Measurements from ENCODE around the gene RAB11FIP5.

Gene RAB11FIP5

DNA sequence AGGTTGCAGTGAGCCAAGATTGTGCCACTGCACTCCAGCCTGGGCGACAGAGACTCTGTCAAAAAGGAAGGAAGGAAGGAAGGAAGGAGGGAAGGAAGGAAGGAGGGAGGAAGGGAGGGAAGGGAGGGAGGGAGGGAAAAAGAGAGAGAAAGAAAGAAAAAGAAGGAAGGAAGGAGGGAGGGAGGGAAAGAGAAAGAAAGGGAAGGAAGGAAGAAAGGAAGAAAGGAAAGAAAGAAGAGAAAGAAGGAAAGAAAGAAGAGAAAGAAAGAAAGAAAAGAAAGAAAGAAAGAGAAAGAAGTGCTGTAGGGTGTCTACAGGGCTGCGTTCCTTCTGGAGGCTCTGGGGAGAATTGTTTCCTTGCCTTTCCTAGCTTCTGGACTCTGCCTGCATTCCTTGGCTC, 22.5 kb upstream of the RAB11FIP5 start:
- DNase-seq: no peak
- no peak overlapping the region for H3K4me3 Mint-ChIP-seq
- peaks cover 8% of the 10 kb centered on the region for H3K9me3 Mint-ChIP-seq
- H3K36me3 Mint-ChIP-seq (ENCODE audit: low read depth): no peaks in the 10 kb centered on the region
- no peaks in the 10 kb centered on the region for H3K4me1 Mint-ChIP-seq
- no peak overlapping the region for H3K27ac Mint-ChIP-seq
- TF ChIP-seq, protein P1, sequence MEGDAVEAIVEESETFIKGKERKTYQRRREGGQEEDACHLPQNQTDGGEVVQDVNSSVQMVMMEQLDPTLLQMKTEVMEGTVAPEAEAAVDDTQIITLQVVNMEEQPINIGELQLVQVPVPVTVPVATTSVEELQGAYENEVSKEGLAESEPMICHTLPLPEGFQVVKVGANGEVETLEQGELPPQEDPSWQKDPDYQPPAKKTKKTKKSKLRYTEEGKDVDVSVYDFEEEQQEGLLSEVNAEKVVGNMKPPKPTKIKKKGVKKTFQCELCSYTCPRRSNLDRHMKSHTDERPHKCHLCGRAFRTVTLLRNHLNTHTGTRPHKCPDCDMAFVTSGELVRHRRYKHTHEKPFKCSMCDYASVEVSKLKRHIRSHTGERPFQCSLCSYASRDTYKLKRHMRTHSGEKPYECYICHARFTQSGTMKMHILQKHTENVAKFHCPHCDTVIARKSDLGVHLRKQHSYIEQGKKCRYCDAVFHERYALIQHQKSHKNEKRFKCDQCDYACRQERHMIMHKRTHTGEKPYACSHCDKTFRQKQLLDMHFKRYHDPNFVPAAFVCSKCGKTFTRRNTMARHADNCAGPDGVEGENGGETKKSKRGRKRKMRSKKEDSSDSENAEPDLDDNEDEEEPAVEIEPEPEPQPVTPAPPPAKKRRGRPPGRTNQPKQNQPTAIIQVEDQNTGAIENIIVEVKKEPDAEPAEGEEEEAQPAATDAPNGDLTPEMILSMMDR (IDR thresholded peaks at IDR 0.05): no peak
- peaks cover 25% of the 10 kb centered on the region for H3K27me3 Mint-ChIP-seq (ENCODE audit: low read depth, poor library complexity)

DNA sequence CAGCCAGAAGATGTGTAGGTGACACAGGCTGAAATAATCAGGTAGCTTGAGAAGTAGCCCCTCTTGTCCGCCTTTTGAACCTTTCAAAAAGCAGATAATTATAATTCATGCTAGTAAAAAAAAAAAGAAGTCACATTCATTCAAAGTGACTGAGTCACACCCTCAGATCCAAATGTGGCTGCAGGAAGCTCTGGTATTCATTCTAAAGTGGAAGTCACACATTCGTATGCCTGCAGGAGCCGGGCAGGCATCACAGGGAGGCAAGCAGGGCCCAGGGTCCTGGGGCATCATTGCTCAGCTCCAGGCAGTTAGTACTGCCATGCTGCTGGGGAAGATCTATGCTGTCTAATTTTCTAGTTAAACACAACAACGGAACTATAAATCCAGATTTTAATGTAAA, 21.7 kb upstream of the RAB11FIP5 start:
- Mint-ChIP-seq H3K27me3 (ENCODE audit: low read depth, poor library complexity) (peaks cover 29% of the 10 kb centered on the region), H3K27ac (no peak overlapping the region)

DNA sequence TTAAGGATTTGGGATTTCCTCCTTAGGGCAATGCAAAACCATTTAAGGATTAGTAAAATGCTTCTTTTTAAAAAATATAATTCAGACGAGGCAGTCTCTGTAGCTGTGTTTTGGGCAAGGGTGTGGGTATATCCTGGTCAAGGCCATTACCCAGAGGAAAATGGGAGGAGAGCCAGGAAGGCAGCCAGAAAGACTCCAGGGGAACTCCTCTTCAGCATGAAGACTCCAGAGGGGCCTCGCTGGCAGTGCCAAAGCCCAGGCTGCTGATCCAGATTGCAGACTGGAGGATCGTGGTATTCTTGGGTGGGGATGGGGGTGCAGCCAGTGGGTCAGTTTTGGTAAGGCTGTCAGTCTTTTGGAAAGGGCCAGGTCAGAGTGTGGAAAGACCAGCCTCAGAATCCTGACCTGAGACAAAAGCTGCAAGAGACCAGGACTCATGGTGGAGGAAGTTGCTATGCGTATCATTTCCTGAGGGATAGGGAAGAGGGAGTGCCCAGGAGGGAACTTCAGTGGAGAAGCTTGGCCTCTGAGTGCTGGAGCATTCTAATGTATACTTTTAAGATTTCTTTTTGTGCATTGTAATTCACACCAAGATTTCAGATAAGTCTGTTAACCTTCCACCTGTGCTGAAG, 20.9 kb upstream of the RAB11FIP5 start:
- Mint-ChIP-seq H3K27ac (no peak overlapping the region), H3K4me3 (no peak overlapping the region), H3K36me3 (ENCODE audit: low read depth) (no peaks in the 10 kb centered on the region), H3K27me3 (ENCODE audit: low read depth, poor library complexity) (peaks cover 33% of the 10 kb centered on the region), H3K4me1 (no peaks in the 10 kb centered on the region), H3K9me3 (peaks cover 8% of the 10 kb centered on the region)
- TF ChIP-seq, protein P1 (IDR thresholded peaks at IDR 0.05): no peak
- no peak for DNase-seq

More for the DNA sequence above, 21.7 kb upstream of the RAB11FIP5 start:
- H3K9me3 Mint-ChIP-seq: peaks cover 8% of the 10 kb centered on the region
- no peak overlapping the region for H3K4me3 Mint-ChIP-seq
- DNase-seq: no peak
- TF ChIP-seq, protein P1 (IDR thresholded peaks at IDR 0.05): no peak
- no peaks in the 10 kb centered on the region for H3K36me3 Mint-ChIP-seq (ENCODE audit: low read depth)
- no peaks in the 10 kb centered on the region for H3K4me1 Mint-ChIP-seq

DNA sequence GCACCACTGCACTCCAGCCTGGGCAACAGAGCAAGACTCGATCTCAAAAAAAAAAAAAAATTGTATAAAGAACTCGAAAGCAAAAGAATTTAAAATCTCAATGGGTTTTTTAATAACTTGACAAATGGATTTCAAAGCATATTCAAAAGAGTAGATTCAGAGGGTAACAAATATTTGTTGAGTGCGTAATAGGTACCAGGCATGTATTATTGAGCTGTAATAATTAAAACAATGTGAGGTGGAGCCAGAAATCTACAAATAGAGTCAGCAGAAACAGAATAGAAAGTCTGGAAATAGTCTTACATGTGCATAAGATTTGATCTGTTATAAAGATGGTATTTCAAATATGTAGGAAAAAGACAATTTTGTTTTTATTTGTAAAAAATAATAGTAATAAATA, 19.1 kb upstream of the RAB11FIP5 start:
- DNase-seq: no peak
- H3K4me3 Mint-ChIP-seq: no peak overlapping the region
- no peak overlapping the region for H3K27ac Mint-ChIP-seq
- H3K9me3 Mint-ChIP-seq: no peaks in the 10 kb centered on the region
- no peaks in the 10 kb centered on the region for H3K4me1 Mint-ChIP-seq
- H3K27me3 Mint-ChIP-seq (ENCODE audit: low read depth, poor library complexity): peaks cover 35% of the 10 kb centered on the region
- TF ChIP-seq, protein P1 (IDR thresholded peaks at IDR 0.05): no peak
- H3K36me3 Mint-ChIP-seq (ENCODE audit: low read depth): no peaks in the 10 kb centered on the region

GRCh38 chr2:73130790-73131189, 18.0 kb upstream of the RAB11FIP5 start:
- Mint-ChIP-seq H3K27ac (no peak overlapping the region), H3K36me3 (ENCODE audit: low read depth) (no peaks in the 10 kb centered on the region), H3K9me3 (peaks cover 6% of the 10 kb centered on the region), H3K4me3 (no peak overlapping the region), H3K4me1 (no peaks in the 10 kb centered on the region), H3K27me3 (ENCODE audit: low read depth, poor library complexity) (peaks cover 37% of the 10 kb centered on the region)
- TF ChIP-seq, protein P1 (IDR thresholded peaks at IDR 0.05): no peak
- DNase-seq: no peak

DNA sequence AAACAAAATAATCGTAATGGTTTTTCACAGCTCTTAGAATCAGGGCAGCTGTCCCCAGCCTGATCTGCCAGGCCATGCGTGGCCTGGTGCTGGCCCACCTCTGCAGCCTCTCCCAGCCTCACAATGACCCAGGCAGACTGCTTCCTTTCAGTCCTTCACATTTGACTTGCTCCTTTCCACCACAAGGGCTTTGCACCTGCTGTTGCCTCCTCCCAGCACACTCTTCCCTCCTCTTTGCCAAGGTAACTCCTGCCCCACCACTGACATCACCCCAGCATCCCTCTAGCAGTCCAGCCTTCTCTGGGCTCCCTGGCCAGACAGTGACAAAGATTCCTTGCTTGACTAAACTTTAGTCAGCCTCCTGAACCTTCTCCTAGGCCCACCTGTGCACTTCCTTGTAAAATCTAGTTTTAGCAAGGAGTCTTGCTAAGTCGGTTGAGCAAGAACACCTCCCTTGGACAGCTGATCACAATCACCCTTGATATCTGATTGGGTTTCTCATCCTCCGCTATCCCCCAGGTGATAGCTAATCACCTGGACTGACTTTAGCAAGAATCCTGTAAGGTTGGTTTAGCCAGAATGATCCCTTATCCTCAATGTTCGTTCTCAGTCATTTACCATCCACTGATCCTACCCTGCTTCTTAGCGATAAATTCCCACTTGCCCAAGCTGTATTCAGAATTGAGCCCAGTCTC, 16.2 kb upstream of the RAB11FIP5 start:
- TF ChIP-seq, protein P1 (IDR thresholded peaks at IDR 0.05): no peak
- H3K36me3 Mint-ChIP-seq (ENCODE audit: low read depth): no peaks in the 10 kb centered on the region
- H3K27ac Mint-ChIP-seq: no peak overlapping the region
- H3K4me3 Mint-ChIP-seq: no peak overlapping the region
- H3K4me1 Mint-ChIP-seq: no peaks in the 10 kb centered on the region
- peaks cover 36% of the 10 kb centered on the region for H3K27me3 Mint-ChIP-seq (ENCODE audit: low read depth, poor library complexity)
- no peak for DNase-seq
- H3K9me3 Mint-ChIP-seq: peaks cover 13% of the 10 kb centered on the region
